ENCODE results near the gene NUP37. TPM values are rescaled to one million over a fixed set of nuclear protein-coding genes. Genes with fewer than 3 reads are reported as not detected.

The NUP37 gene
- total and polyA plus RNA-seq, 7 donors: 12.5 to 30.6 (median 19.9) TPM

GRCh38 chr12:102029141-102029540 is 90.8 kb downstream of the NUP37 start:
- Histone ChIP-seq H3K36me3 (ENCODE audit: insufficient read depth in 1 of 2, low read depth in 1 of 2) (peaks cover 0 to 51% of the 10 kb centered on the region in 2 donors), H3K4me3 (no peak overlapping the region), H3K27me3 (ENCODE audit: insufficient read depth in 3 of 3, low read length in 2 of 3) (no peaks in the 10 kb centered on the region), H3K9me3 (no peaks in the 10 kb centered on the region), H3K27ac (no peak overlapping the region), H3K4me1 (no peaks in the 10 kb centered on the region)
- ATAC-seq: no peak
- 69 to 75% (median 70%) methylated on average over 4 of the region's 4 CpGs for WGBS, 3 donors
- TF ChIP-seq, protein P1, sequence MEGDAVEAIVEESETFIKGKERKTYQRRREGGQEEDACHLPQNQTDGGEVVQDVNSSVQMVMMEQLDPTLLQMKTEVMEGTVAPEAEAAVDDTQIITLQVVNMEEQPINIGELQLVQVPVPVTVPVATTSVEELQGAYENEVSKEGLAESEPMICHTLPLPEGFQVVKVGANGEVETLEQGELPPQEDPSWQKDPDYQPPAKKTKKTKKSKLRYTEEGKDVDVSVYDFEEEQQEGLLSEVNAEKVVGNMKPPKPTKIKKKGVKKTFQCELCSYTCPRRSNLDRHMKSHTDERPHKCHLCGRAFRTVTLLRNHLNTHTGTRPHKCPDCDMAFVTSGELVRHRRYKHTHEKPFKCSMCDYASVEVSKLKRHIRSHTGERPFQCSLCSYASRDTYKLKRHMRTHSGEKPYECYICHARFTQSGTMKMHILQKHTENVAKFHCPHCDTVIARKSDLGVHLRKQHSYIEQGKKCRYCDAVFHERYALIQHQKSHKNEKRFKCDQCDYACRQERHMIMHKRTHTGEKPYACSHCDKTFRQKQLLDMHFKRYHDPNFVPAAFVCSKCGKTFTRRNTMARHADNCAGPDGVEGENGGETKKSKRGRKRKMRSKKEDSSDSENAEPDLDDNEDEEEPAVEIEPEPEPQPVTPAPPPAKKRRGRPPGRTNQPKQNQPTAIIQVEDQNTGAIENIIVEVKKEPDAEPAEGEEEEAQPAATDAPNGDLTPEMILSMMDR (IDR thresholded peaks at IDR 0.05): no peak
- intact Hi-C loops (cut with DNase I): no loop called here
- no peak for DNase-seq

GRCh38 chr12:102026728-102027127 is 93.2 kb downstream of the NUP37 start:
- Histone ChIP-seq H3K27ac (no peak overlapping the region), H3K9me3 (no peaks in the 10 kb centered on the region), H3K4me3 (no peak overlapping the region), H3K4me1 (peaks cover under 1% of the 10 kb centered on the region), H3K36me3 (ENCODE audit: insufficient read depth in 1 of 2, low read depth in 1 of 2) (peaks cover 0 to 42% of the 10 kb centered on the region in 2 donors), H3K27me3 (ENCODE audit: insufficient read depth in 3 of 3, low read length in 2 of 3) (no peaks in the 10 kb centered on the region)
- ATAC-seq (no peak), DNase-seq (no peak)
- intact Hi-C loops (cut with DNase I): no loop called here
- 46 to 67% (median 52%) methylated on average over 1 of the region's 1 CpG for WGBS, 3 donors
- TF ChIP-seq, protein P1 (IDR thresholded peaks at IDR 0.05): no peak

DNA sequence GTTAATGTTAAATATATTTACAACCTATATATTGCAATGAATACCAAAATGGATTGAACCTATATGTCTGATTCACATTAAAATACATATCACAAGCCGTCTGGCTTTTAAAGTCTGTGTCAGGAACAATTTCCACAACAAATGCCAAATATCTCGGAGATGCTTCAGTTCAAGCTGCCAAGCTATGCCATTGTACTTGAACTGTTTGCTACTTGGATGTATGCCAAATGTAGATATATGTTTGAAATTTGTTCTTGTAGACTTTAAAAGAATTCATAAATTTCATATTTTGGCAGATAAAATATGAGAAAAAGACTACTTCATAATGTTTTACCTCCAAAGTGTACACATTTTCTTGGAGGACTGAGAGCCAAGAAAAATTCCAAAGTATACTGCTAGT is 95.1 kb downstream of the NUP37 start:
- H3K36me3 ChIP-seq (ENCODE audit: insufficient read depth in 1 of 2, low read depth in 1 of 2): peaks cover 0 to 39% of the 10 kb centered on the region in 2 donors
- no peak for ATAC-seq

DNA sequence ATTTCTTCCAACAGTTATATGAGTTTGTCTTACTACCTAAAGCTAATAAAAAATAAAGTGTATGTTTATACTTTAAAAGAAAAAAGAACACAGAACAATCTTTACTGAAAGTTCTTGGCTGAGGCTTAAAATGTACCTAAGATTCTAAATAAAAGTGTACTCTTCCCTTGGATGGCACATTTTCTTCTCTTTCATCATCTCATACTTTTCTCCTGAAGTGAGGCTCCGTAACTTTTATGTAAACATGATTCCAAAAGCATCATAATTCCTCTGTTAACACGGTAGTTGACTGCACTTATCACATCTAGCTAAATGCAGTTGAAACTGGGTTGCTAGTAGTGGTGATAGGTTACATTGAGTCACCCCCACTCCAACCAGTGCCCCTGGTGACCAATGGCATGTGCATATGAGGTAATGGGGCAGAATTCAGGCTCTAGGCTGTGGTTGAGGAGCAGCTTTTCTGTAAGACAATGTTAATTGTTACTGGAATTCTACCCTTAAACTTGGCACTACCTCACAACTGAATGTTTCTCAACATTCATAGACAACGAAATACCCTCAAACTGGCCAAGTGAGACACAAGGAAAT is 96.5 kb downstream of the NUP37 start:
- ATAC-seq: no peak
- Histone ChIP-seq H3K4me1 (peaks cover 3% of the 10 kb centered on the region), H3K9me3 (no peaks in the 10 kb centered on the region), H3K27me3 (ENCODE audit: insufficient read depth in 3 of 3, low read length in 2 of 3) (no peaks in the 10 kb centered on the region), H3K27ac (no peak overlapping the region), H3K36me3 (ENCODE audit: insufficient read depth in 1 of 2, low read depth in 1 of 2) (peaks cover 0 to 39% of the 10 kb centered on the region in 2 donors), H3K4me3 (no peak overlapping the region)
- intact Hi-C loops (cut with DNase I): no loop called here
- TF ChIP-seq, protein P1 (IDR thresholded peaks at IDR 0.05): no peak
- DNase-seq: no peak
- WGBS, 3 donors: 84 to 93% (median 88%) methylated on average over 3 of the region's 3 CpGs

More for the DNA sequence above, 95.1 kb downstream of the NUP37 start:
- H3K4me3 ChIP-seq: no peak overlapping the region
- H3K9me3 ChIP-seq: no peaks in the 10 kb centered on the region
- H3K27me3 ChIP-seq (ENCODE audit: insufficient read depth in 3 of 3, low read length in 2 of 3): no peaks in the 10 kb centered on the region
- no peak for DNase-seq
- WGBS, 3 donors: 22 to 38% (median 26%) methylated on average over 2 of the region's 2 CpGs
- intact Hi-C loops (cut with DNase I): no loop called here
- TF ChIP-seq, protein P1 (IDR thresholded peaks at IDR 0.05): no peak
- peaks cover 3% of the 10 kb centered on the region for H3K4me1 ChIP-seq
- no peak overlapping the region for H3K27ac ChIP-seq

Other genes with a start within 250 kb of the NUP37 start
- 1 to 10 TPM; 2.8 to 6.8 (median 4.6) TPM for gene DRAM1, start 242.5 kb downstream of the NUP37 start, total RNA-seq
- gene DRAM1, start 242.5 kb downstream of the NUP37 start, polyA plus RNA-seq: 1 to 10 TPM; 3.8 to 6.2 (median 4.1) TPM
- gene WASHC3, start 58.1 kb downstream of the NUP37 start, total RNA-seq: 10 to 100 TPM; 30.5 to 33.5 (median 31.9) TPM
- 10 to 100 TPM; 25.6 to 71.2 (median 43.1) TPM for gene WASHC3, start 58.1 kb downstream of the NUP37 start, polyA plus RNA-seq
- under 1 TPM; 0.60 to 0.76 (median 0.70) TPM for gene PARPBP, start 69 bp upstream of the NUP37 start, total RNA-seq
- 1 to 10 TPM in 1 of 3 donors, under 1 TPM in 2; 0.23 to 2.4 (median 0.89) TPM for gene PARPBP, start 69 bp upstream of the NUP37 start, polyA plus RNA-seq
- not detected for gene PMCH, start 77.7 kb upstream of the NUP37 start, total RNA-seq
- gene PMCH, start 77.7 kb upstream of the NUP37 start, polyA plus RNA-seq: not detected

Data from psoas muscle (tissue), 8 donors.